ENCODE measurements around the gene KPNA4.

KPNA4 gene, protein sequence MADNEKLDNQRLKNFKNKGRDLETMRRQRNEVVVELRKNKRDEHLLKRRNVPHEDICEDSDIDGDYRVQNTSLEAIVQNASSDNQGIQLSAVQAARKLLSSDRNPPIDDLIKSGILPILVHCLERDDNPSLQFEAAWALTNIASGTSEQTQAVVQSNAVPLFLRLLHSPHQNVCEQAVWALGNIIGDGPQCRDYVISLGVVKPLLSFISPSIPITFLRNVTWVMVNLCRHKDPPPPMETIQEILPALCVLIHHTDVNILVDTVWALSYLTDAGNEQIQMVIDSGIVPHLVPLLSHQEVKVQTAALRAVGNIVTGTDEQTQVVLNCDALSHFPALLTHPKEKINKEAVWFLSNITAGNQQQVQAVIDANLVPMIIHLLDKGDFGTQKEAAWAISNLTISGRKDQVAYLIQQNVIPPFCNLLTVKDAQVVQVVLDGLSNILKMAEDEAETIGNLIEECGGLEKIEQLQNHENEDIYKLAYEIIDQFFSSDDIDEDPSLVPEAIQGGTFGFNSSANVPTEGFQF

GRCh38 chr3:160565442-160566403, at the start of gene KPNA4:
KPNA4 (minus strand) TSS chr3:160565571; CDS start chr3:160565282, 289 bp downstream.
- Histone ChIP-seq H3K79me2 (ENCODE audit: insufficient read depth, low read length) (peaks cover 39% of the 10 kb centered on the region), H3K4me1 (ENCODE audit: insufficient read depth, low read length, severe bottlenecking) (peaks cover 49% of the 10 kb centered on the region), H3K4me3 (ENCODE audit: low read depth, low read length, poor library complexity, severe bottlenecking) (peak within 1 kb of the TSS; percentile 70), H3K9ac (ENCODE audit: low read length) (peak within 1 kb of the TSS; percentile 90), H3K27me3 (ENCODE audit: insufficient read depth, low read length) (no peaks in the 10 kb centered on the region), H4K20me1 (ENCODE audit: insufficient read depth, low read length) (no peaks in the 10 kb centered on the region), H3K9me3 (ENCODE audit: low read length) (no peaks in the 10 kb centered on the region), H3K36me3 (ENCODE audit: insufficient read depth, low read length) (peaks cover 34% of the 10 kb centered on the region), H3K4me2 (ENCODE audit: low read length) (peak within 1 kb of the TSS; percentile 97), H3F3A (ENCODE audit: insufficient read depth, low read length) (no peaks in the 10 kb centered on the region), H2AFZ (ENCODE audit: low read length) (peak within 1 kb of the TSS; percentile 20), H3K27ac (ENCODE audit: low read depth, low read length, poor library complexity, severe bottlenecking) (peak within 1 kb of the TSS; percentile 61), H3K9me2 (ENCODE audit: low read depth, low read length) (no peaks in the 10 kb centered on the region)
- TF ChIP-seq, protein P1, sequence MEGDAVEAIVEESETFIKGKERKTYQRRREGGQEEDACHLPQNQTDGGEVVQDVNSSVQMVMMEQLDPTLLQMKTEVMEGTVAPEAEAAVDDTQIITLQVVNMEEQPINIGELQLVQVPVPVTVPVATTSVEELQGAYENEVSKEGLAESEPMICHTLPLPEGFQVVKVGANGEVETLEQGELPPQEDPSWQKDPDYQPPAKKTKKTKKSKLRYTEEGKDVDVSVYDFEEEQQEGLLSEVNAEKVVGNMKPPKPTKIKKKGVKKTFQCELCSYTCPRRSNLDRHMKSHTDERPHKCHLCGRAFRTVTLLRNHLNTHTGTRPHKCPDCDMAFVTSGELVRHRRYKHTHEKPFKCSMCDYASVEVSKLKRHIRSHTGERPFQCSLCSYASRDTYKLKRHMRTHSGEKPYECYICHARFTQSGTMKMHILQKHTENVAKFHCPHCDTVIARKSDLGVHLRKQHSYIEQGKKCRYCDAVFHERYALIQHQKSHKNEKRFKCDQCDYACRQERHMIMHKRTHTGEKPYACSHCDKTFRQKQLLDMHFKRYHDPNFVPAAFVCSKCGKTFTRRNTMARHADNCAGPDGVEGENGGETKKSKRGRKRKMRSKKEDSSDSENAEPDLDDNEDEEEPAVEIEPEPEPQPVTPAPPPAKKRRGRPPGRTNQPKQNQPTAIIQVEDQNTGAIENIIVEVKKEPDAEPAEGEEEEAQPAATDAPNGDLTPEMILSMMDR (IDR thresholded peaks at IDR 0.05; ENCODE audit: low read length): no peak
- no peak for TF ChIP-seq EZH2 (IDR thresholded peaks at IDR 0.05; ENCODE audit: borderline replicate concordance, low read length)

DNA sequence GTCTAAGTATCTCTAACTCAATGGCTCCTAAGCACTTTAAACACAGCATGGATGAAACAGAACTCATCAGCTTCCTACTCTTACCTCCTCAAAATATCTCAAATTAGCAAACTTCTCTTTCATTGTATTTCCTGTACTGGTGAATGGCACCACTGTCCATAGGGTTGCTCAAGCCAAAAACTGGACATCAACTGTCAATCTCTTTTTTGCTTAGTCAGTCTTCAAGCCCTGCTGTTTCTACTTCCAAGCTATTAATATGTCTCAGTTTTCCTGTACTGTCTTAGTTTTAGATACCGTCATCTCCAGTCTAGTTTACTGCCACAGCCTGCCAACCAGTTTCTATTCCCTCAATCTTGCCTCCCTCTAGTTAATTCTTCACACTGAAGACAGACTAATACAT, 48.3 kb upstream of the KPNA4 start:
- no peak overlapping the region for H3K27ac ChIP-seq (ENCODE audit: low read depth, low read length, poor library complexity, severe bottlenecking)
- H3K79me2 ChIP-seq (ENCODE audit: insufficient read depth, low read length): no peaks in the 10 kb centered on the region
- H3K9me2 ChIP-seq (ENCODE audit: low read depth, low read length): no peaks in the 10 kb centered on the region
- no peaks in the 10 kb centered on the region for H3K36me3 ChIP-seq (ENCODE audit: insufficient read depth, low read length)
- no peaks in the 10 kb centered on the region for H3F3A ChIP-seq (ENCODE audit: insufficient read depth, low read length)
- H3K4me2 ChIP-seq (ENCODE audit: low read length): no peak overlapping the region
- H3K9ac ChIP-seq (ENCODE audit: low read length): no peak overlapping the region
- H3K4me3 ChIP-seq (ENCODE audit: low read depth, low read length, poor library complexity, severe bottlenecking): no peak overlapping the region
- H4K20me1 ChIP-seq (ENCODE audit: insufficient read depth, low read length): no peaks in the 10 kb centered on the region
- no peaks in the 10 kb centered on the region for H3K4me1 ChIP-seq (ENCODE audit: insufficient read depth, low read length, severe bottlenecking)
- H3K9me3 ChIP-seq (ENCODE audit: low read length): no peaks in the 10 kb centered on the region
- TF ChIP-seq, protein P1 (IDR thresholded peaks at IDR 0.05; ENCODE audit: low read length): no peak
- TF ChIP-seq EZH2 (IDR thresholded peaks at IDR 0.05; ENCODE audit: borderline replicate concordance, low read length): no peak
- no peak overlapping the region for H2AFZ ChIP-seq (ENCODE audit: low read length)
- H3K27me3 ChIP-seq (ENCODE audit: insufficient read depth, low read length): no peaks in the 10 kb centered on the region

- no peaks in the 10 kb centered on the region for H3K4me1 ChIP-seq (ENCODE audit: insufficient read depth, low read length, severe bottlenecking)
- H3K9me2 ChIP-seq (ENCODE audit: low read depth, low read length): no peaks in the 10 kb centered on the region
- H3K4me2 ChIP-seq (ENCODE audit: low read length): no peak overlapping the region
- H3K27me3 ChIP-seq (ENCODE audit: insufficient read depth, low read length): no peaks in the 10 kb centered on the region
- no peaks in the 10 kb centered on the region for H3K79me2 ChIP-seq (ENCODE audit: insufficient read depth, low read length)
- H3K9ac ChIP-seq (ENCODE audit: low read length): no peak overlapping the region
- H3K36me3 ChIP-seq (ENCODE audit: insufficient read depth, low read length): no peaks in the 10 kb centered on the region
- no peaks in the 10 kb centered on the region for H4K20me1 ChIP-seq (ENCODE audit: insufficient read depth, low read length)
- no peak overlapping the region for H3K27ac ChIP-seq (ENCODE audit: low read depth, low read length, poor library complexity, severe bottlenecking)
- no peaks in the 10 kb centered on the region for H3K9me3 ChIP-seq (ENCODE audit: low read length)
- no peaks in the 10 kb centered on the region for H3F3A ChIP-seq (ENCODE audit: insufficient read depth, low read length)
- H2AFZ ChIP-seq (ENCODE audit: low read length): no peak overlapping the region
- TF ChIP-seq EZH2 (IDR thresholded peaks at IDR 0.05; ENCODE audit: borderline replicate concordance, low read length): no peak
- TF ChIP-seq, protein P1 (IDR thresholded peaks at IDR 0.05; ENCODE audit: low read length): no peak
- no peak overlapping the region for H3K4me3 ChIP-seq (ENCODE audit: low read depth, low read length, poor library complexity, severe bottlenecking)
Measured at GRCh38 chr3:160612386-160613075, 47.2 kb upstream of the KPNA4 start.

All from OCI-LY1 (cell line).